ENCODE measurements around the gene PDILT.
"Not testable (repeated sequence)": the region's sequence is repeated elsewhere in the genome, so short reads cannot be mapped to it uniquely, and the experiment has no call there.

Gene PDILT

GRCh38 chr16:20404637-20405036 lies at the start of gene PDILT:
Gene PDILT, minus strand, starts transcription at chr16:20404737. Its CDS starts 5,437 bp downstream, at chr16:20399300.
- H3K4me1 ChIP-seq (ENCODE audit: control insufficient read depth, insufficient read depth, low read length) = 0 out of 2 replicates have a peak, but pooled peaks cover 1% of the 10 kb centered on the region
- peaks cover 2% of the 10 kb centered on the region; the same call in 1 of the 2 replicates for H3K27me3 ChIP-seq (ENCODE audit: control insufficient read depth, insufficient read depth, low read length)
- DNase-seq (ENCODE audit: low read depth, low spot score) = no peak
- no peak within 1 kb of the TSS for H3K27ac ChIP-seq (ENCODE audit: low read length)
- no peaks in the 10 kb centered on the region for H3K36me3 ChIP-seq (ENCODE audit: control insufficient read depth, insufficient read depth, low read length)
- no peaks in the 10 kb centered on the region for H3K9me3 ChIP-seq (ENCODE audit: control insufficient read depth, insufficient read depth, low read length)
- H3K4me3 ChIP-seq (ENCODE audit: low read length) = no peak within 1 kb of the TSS
- WGBS (ENCODE audit: insufficient coverage, insufficient read length) = no CpG with 5 or more reads among the region's 2 CpGs

GRCh38 chr16:20453633-20454032 lies 49.1 kb upstream of the PDILT start:
- WGBS (ENCODE audit: insufficient coverage, insufficient read length) = no CpG with 5 or more reads among the region's 5 CpGs
- H3K27ac ChIP-seq (ENCODE audit: low read length); H3K9me3 ChIP-seq (ENCODE audit: control insufficient read depth, insufficient read depth, low read length); H3K27me3 ChIP-seq (ENCODE audit: control insufficient read depth, insufficient read depth, low read length); DNase-seq (ENCODE audit: low read depth, low spot score); H3K36me3 ChIP-seq (ENCODE audit: control insufficient read depth, insufficient read depth, low read length); H3K4me1 ChIP-seq (ENCODE audit: control insufficient read depth, insufficient read depth, low read length); H3K4me3 ChIP-seq (ENCODE audit: low read length): not testable (repeated sequence)

DNA sequence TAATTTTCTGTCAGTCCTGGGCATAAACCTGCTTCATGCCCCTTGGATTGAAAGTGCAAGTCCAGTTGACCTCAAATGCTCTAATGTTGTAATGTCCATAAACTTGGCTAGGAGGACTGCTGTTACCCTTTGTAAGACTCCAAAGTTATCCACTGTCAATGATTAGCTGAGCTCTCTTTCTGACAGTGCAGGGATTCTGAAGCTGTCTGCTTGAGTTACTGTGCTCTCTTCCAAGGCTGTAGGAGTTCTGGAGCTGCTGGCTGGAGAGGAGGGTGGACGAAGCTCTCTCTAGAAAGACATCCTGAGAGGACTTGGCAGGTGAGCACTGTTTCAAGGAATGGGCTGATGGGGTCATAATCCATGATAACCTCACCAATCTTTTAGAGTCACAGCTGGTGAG lies 46.8 kb upstream of the PDILT start, which contains the start of gene ACSM2A:
ACSM2A (plus strand) TSS at position 158 of the 400 bp plus-strand sequence. CDS start 8,594 bp downstream, outside the sequence.
- WGBS (ENCODE audit: insufficient coverage, insufficient read length) = no CpG with 5 or more reads among the region's 1 CpG
- not testable (repeated sequence) for H3K36me3 ChIP-seq (ENCODE audit: control insufficient read depth, insufficient read depth, low read length); H3K27ac ChIP-seq (ENCODE audit: low read length); DNase-seq (ENCODE audit: low read depth, low spot score); H3K27me3 ChIP-seq (ENCODE audit: control insufficient read depth, insufficient read depth, low read length); H3K4me1 ChIP-seq (ENCODE audit: control insufficient read depth, insufficient read depth, low read length); H3K4me3 ChIP-seq (ENCODE audit: low read length); H3K9me3 ChIP-seq (ENCODE audit: control insufficient read depth, insufficient read depth, low read length)

DNA sequence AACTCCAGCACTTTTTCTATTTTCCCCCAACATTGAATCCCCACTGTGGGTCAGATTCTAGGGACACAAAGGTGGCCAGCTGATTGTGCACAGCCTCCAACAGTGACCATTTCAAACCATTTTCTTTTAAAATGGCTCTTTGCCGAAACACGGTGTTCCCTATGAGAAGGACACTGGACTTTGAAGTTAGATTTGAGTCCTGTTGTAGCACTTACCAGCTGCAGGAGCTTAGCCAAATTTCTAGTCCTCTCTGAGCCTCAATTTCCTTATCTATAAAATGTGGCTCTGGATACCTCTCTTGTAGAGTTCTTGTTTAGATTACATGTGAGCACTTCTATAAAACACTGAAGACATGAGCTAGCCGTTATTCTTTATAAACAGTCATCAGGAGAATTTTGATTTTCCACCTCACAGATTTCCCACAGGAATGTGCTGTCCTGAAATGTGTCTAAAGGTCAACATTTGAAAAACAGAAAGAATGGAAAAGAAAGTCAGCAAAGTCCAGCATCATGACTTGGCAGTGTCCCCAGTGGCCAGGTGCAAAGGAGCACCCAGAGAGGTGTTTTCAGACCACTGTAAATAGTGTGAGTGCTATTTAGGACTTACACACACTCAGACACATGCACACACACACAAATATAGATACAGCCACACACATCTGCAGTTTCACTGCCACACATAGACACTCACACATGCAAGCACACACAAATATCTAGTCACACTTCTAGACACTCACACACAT lies 42.3 kb upstream of the PDILT start:
- H3K27ac ChIP-seq (ENCODE audit: low read length); H3K4me1 ChIP-seq (ENCODE audit: control insufficient read depth, insufficient read depth, low read length); H3K36me3 ChIP-seq (ENCODE audit: control insufficient read depth, insufficient read depth, low read length); H3K27me3 ChIP-seq (ENCODE audit: control insufficient read depth, insufficient read depth, low read length); DNase-seq (ENCODE audit: low read depth, low spot score); H3K9me3 ChIP-seq (ENCODE audit: control insufficient read depth, insufficient read depth, low read length); H3K4me3 ChIP-seq (ENCODE audit: low read length): not testable (repeated sequence)
- WGBS (ENCODE audit: insufficient coverage, insufficient read length) = no CpG with 5 or more reads among the region's 3 CpGs

DNA sequence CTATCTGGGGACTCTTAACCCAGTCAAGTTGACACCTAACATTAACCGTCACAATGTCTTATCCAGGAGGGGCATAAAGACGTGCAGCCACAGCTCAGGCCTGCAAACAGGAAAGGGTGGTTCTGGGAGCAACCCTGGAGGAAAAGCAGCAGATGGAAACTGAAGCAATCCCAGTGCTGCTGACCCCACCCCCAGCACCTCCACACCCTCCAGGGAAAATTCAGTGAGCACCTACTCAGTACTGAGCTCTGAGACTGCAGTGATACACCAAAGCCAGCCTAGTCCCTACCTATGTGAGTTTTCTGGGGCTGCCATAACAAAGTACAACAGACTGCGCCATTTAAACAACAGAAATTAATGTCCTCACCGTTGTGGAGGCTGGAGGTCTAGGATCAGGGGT lies 37.3 kb upstream of the PDILT start:
- not testable (repeated sequence) for H3K9me3 ChIP-seq (ENCODE audit: control insufficient read depth, insufficient read depth, low read length); H3K27ac ChIP-seq (ENCODE audit: low read length); DNase-seq (ENCODE audit: low read depth, low spot score); H3K36me3 ChIP-seq (ENCODE audit: control insufficient read depth, insufficient read depth, low read length); H3K4me1 ChIP-seq (ENCODE audit: control insufficient read depth, insufficient read depth, low read length); H3K4me3 ChIP-seq (ENCODE audit: low read length); H3K27me3 ChIP-seq (ENCODE audit: control insufficient read depth, insufficient read depth, low read length)
- no CpG with 5 or more reads among the region's 4 CpGs for WGBS (ENCODE audit: insufficient coverage, insufficient read length)

DNA sequence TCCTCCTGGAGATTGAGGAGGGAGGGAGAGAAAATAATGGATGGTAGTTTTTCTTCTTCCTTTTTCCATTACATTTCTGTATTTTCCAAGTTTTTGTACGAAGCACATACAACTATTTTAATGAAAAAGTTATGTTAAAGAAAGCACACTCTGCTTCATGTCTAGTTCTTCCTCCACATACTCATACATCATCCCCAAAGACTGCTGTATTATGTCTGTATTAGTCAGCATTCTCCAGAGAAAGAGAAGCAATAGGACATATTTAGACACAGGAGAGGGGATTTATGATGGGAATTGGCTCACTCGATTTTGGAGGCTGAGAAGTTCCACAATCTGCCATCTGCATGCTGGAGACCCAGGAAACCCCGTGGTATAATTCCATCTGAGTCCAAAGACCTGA lies 36.7 kb upstream of the PDILT start:
- Histone ChIP-seq H3K36me3 (ENCODE audit: control insufficient read depth, insufficient read depth, low read length) (no peaks in the 10 kb centered on the region), H3K4me3 (ENCODE audit: low read length) (no peak overlapping the region), H3K27me3 (ENCODE audit: control insufficient read depth, insufficient read depth, low read length) (no peaks in the 10 kb centered on the region), H3K9me3 (ENCODE audit: control insufficient read depth, insufficient read depth, low read length) (no peaks in the 10 kb centered on the region), H3K27ac (ENCODE audit: low read length) (no peak overlapping the region), H3K4me1 (ENCODE audit: control insufficient read depth, insufficient read depth, low read length) (no peaks in the 10 kb centered on the region)
- no CpG with 5 or more reads among the region's 3 CpGs for WGBS (ENCODE audit: insufficient coverage, insufficient read length)
- no peak for DNase-seq (ENCODE audit: low read depth, low spot score)

- not testable (repeated sequence) for H3K4me3 ChIP-seq (ENCODE audit: low read length); H3K4me1 ChIP-seq (ENCODE audit: control insufficient read depth, insufficient read depth, low read length); H3K9me3 ChIP-seq (ENCODE audit: control insufficient read depth, insufficient read depth, low read length); DNase-seq (ENCODE audit: low read depth, low spot score); H3K36me3 ChIP-seq (ENCODE audit: control insufficient read depth, insufficient read depth, low read length); H3K27me3 ChIP-seq (ENCODE audit: control insufficient read depth, insufficient read depth, low read length); H3K27ac ChIP-seq (ENCODE audit: low read length)
- WGBS (ENCODE audit: insufficient coverage, insufficient read length) = no CpG with 5 or more reads among the region's 1 CpG
Observed at GRCh38 chr16:20440731-20441130, 36.2 kb upstream of the PDILT start.

DNA sequence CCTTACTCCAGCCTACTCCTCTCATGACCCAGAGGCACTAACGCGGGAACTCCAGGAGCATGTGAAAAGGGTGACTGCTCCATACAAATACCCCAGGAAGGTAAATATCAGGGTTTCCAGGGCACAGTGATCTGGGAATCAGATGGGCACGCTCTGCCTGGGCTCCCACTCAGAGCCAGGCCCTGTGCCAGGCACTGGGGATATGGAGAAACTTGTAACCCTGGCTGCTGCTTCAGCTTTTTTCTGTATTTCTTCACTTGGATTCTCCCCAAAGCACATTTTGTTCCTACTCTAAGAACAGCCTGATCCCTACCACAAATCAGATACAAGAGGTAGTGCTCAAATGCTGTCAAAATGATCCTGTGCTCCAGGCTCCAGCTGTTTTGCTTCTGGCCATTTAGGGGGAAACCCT lies 35.3 kb upstream of the PDILT start:
- no CpG with 5 or more reads among the region's 3 CpGs for WGBS (ENCODE audit: insufficient coverage, insufficient read length)

GRCh38 chr16:20438950-20439349 lies 34.4 kb upstream of the PDILT start:
- not testable (repeated sequence) for H3K4me3 ChIP-seq (ENCODE audit: low read length); H3K4me1 ChIP-seq (ENCODE audit: control insufficient read depth, insufficient read depth, low read length); H3K27me3 ChIP-seq (ENCODE audit: control insufficient read depth, insufficient read depth, low read length); H3K9me3 ChIP-seq (ENCODE audit: control insufficient read depth, insufficient read depth, low read length); H3K36me3 ChIP-seq (ENCODE audit: control insufficient read depth, insufficient read depth, low read length); DNase-seq (ENCODE audit: low read depth, low spot score); H3K27ac ChIP-seq (ENCODE audit: low read length)
- no CpG with 5 or more reads among the region's 2 CpGs for WGBS (ENCODE audit: insufficient coverage, insufficient read length)

More for the DNA sequence above, 35.3 kb upstream of the PDILT start:
- not testable (repeated sequence) for H3K36me3 ChIP-seq (ENCODE audit: control insufficient read depth, insufficient read depth, low read length); DNase-seq (ENCODE audit: low read depth, low spot score); H3K27me3 ChIP-seq (ENCODE audit: control insufficient read depth, insufficient read depth, low read length); H3K4me3 ChIP-seq (ENCODE audit: low read length); H3K9me3 ChIP-seq (ENCODE audit: control insufficient read depth, insufficient read depth, low read length); H3K27ac ChIP-seq (ENCODE audit: low read length); H3K4me1 ChIP-seq (ENCODE audit: control insufficient read depth, insufficient read depth, low read length)

DNA sequence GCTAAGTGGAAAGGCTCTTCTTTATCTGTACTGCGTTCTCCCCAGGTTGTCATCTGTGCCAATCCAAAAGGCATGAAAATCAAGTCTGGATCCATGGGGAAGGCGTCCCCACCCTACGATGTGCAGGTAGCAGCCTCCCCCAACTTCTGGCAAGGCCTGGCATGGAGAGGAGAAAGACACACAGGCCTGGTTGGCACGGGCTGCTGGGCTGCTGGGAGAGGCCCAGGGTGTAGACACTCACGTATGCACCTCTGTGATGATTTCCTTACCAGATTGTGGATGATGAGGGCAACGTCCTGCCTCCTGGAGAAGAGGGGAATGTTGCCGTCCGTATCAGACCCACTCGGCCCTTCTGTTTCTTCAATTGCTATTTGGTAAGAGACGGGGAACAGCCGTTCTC lies 26.4 kb upstream of the PDILT start:
- Histone ChIP-seq H3K4me1 (ENCODE audit: control insufficient read depth, insufficient read depth, low read length) (no peaks in the 10 kb centered on the region), H3K27me3 (ENCODE audit: control insufficient read depth, insufficient read depth, low read length) (no peaks in the 10 kb centered on the region), H3K4me3 (ENCODE audit: low read length) (no peak overlapping the region), H3K36me3 (ENCODE audit: control insufficient read depth, insufficient read depth, low read length) (no peaks in the 10 kb centered on the region), H3K27ac (ENCODE audit: low read length) (no peak overlapping the region), H3K9me3 (ENCODE audit: control insufficient read depth, insufficient read depth, low read length) (no peaks in the 10 kb centered on the region)
- no peak for DNase-seq (ENCODE audit: low read depth, low spot score)
- WGBS (ENCODE audit: insufficient coverage, insufficient read length) = no CpG with 5 or more reads among the region's 11 CpGs

DNA sequence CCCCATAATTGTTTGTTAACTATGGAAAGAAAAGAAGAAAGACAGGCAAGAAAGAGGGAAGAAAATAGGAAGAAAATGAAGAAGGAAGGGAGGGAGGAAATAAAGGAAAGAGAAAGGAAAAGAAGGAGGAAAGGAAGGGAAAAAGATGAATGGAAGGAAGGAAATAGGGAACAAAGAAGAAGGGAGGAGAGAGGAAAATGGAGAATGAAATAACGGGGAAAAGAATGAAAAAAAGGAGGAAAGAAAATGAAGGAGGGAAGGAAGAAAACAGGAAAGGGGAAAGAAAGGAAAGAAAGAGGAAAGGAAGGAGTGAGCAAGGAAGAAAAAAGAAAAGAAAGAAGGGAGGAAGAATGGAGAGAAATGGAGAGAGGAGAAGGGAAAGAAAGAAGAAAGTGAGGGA lies 25.9 kb upstream of the PDILT start:
- not testable (repeated sequence) for H3K9me3 ChIP-seq (ENCODE audit: control insufficient read depth, insufficient read depth, low read length); H3K27ac ChIP-seq (ENCODE audit: low read length); H3K4me1 ChIP-seq (ENCODE audit: control insufficient read depth, insufficient read depth, low read length); H3K27me3 ChIP-seq (ENCODE audit: control insufficient read depth, insufficient read depth, low read length); DNase-seq (ENCODE audit: low read depth, low spot score); H3K4me3 ChIP-seq (ENCODE audit: low read length); H3K36me3 ChIP-seq (ENCODE audit: control insufficient read depth, insufficient read depth, low read length)
- 100% methylated on average over 1 of the region's 1 CpG for WGBS (ENCODE audit: insufficient coverage, insufficient read length)

Data from iPS DF 6.9 (cell line).